Breast epithelium (tissue), 3 donors: ENCODE measurements around the gene GOLGA8T.
"Not testable (repeated sequence)": the region's sequence is repeated elsewhere in the genome, so short reads cannot be mapped to it uniquely, and the experiment has no call there.

Source experiments
- POLR2A ChIP-seq: fragments of 450-650 bp; IDR thresholded peaks from one replicate; pipeline ENCODE4 v1.6.1; 2016; ENCODE audit warnings: antibody characterized with exemption, mild to moderate bottlenecking, moderate library complexity
- TF ChIP-seq, protein P1 (sequence below), 3 donors: fragments of 450-650 bp; IDR thresholded peaks; one replicate each; pipeline ENCODE4 v1.5.1; 2016 to 2017; ENCODE audit warnings: antibody characterized with exemption in 3 of 3, mild to moderate bottlenecking in 3 of 3, moderate library complexity in 3 of 3

DNA sequence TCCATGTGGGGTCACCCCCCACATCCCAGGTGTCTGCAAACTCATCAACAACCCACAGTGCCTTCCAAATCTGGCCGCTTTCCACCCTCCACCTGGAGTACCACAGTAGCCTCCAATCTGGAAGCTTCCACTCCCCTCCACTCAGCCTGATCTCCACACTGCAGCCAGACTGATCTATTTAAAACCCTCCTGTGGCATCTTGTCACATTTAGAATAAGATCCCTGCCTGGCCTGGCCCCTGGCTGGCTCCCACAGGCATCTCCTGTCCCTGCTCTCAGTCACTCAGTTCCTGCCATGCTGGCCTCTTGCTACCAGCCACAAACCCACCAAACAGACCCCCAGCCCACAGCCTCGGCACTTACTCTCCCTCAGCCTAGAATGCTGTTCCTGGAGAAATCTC lies 28.9 kb downstream of the GOLGA8T start:
- TF ChIP-seq POLR2A, result not testable (repeated sequence)
- TF ChIP-seq, protein P1, sequence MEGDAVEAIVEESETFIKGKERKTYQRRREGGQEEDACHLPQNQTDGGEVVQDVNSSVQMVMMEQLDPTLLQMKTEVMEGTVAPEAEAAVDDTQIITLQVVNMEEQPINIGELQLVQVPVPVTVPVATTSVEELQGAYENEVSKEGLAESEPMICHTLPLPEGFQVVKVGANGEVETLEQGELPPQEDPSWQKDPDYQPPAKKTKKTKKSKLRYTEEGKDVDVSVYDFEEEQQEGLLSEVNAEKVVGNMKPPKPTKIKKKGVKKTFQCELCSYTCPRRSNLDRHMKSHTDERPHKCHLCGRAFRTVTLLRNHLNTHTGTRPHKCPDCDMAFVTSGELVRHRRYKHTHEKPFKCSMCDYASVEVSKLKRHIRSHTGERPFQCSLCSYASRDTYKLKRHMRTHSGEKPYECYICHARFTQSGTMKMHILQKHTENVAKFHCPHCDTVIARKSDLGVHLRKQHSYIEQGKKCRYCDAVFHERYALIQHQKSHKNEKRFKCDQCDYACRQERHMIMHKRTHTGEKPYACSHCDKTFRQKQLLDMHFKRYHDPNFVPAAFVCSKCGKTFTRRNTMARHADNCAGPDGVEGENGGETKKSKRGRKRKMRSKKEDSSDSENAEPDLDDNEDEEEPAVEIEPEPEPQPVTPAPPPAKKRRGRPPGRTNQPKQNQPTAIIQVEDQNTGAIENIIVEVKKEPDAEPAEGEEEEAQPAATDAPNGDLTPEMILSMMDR (IDR thresholded peaks at IDR 0.05), result not testable (repeated sequence)
